ENCODE measurements around the gene SLC2A4RG. TPM values are rescaled to one million over a fixed set of nuclear protein-coding genes. Genes with fewer than 3 reads are reported as not detected.

Gene SLC2A4RG
- total and polyA plus RNA-seq, 2 of the 4 experiments (the other 2 are of a cell fraction) = 5.0 to 50.3 TPM

GRCh38 chr20:63711085-63711645, 28.4 kb upstream of the SLC2A4RG start:
- intact Hi-C loops (cut with micrococcal nuclease) = no loop called here
- Histone ChIP-seq H3K4me2 (ENCODE audit: low read depth, low read length) (no peak overlapping the region), H4K8ac (ENCODE audit: low read depth in 2 of 2, low read length in 2 of 2) (no peak overlapping the region), H3K18ac (ENCODE audit: low read depth, low read length) (no peak overlapping the region), H3K27ac (ENCODE audit: insufficient read depth, low read length) (no peak overlapping the region), H3K79me1 (ENCODE audit: low read depth in 1 of 2, low read length in 2 of 2) (peaks cover 8 to 52% of the 10 kb centered on the region in 2 experiments), H3K9ac (ENCODE audit: low read depth, low read length) (no peak overlapping the region), H3K27me3 (ENCODE audit: control insufficient read depth, insufficient read depth, low read length) (no peaks in the 10 kb centered on the region), H2AK9ac (replicated peaks; ENCODE audit: low read depth, low read length, poor library complexity) (no peak overlapping the region), H3K14ac (replicated peaks; ENCODE audit: low read depth, low read length) (no peak overlapping the region), H3K9me1 (ENCODE audit: insufficient read depth, low read length) (no peaks in the 10 kb centered on the region), H3K23ac (ENCODE audit: low read depth, low read length) (no peak overlapping the region), H3K4me3 (ENCODE audit: insufficient read depth, low read depth, low read length) (no peak overlapping the region), H2AK5ac (ENCODE audit: low read depth, low read length) (no peak overlapping the region), H2AFZ (replicated peaks; ENCODE audit: low read length, poor library complexity) (no peak overlapping the region), H4K91ac (ENCODE audit: insufficient read depth, low read depth, low read length) (no peak overlapping the region), H3K4ac (ENCODE audit: low read depth, low read length) (no peak overlapping the region), H4K5ac (ENCODE audit: low read depth, low read length) (no peak overlapping the region), H4K20me1 (ENCODE audit: insufficient read depth, low read length) (no peaks in the 10 kb centered on the region; the same call in 1 of the 2 replicates), H3K4me1 (ENCODE audit: control insufficient read depth, insufficient read depth, low read length) (peaks cover 10% of the 10 kb centered on the region), H2BK5ac (ENCODE audit: low read depth, low read length, poor library complexity, severe bottlenecking) (no peak overlapping the region), H3K9me3 (ENCODE audit: control insufficient read depth, insufficient read depth, low read length) (peaks cover 4% of the 10 kb centered on the region), H2BK120ac (ENCODE audit: low read depth, low read length) (no peak overlapping the region), H2BK20ac (ENCODE audit: low read depth, low read length) (no peak overlapping the region), H3K56ac (ENCODE audit: extremely low read depth, insufficient read depth, low read length) (no peak overlapping the region), H2BK15ac (ENCODE audit: low read depth, low read length) (no peak overlapping the region), H3K36me3 (ENCODE audit: control insufficient read depth, insufficient read depth, low read length) (peaks cover 35% of the 10 kb centered on the region)
- ChIA-PET CTCF (interaction anchor here (0.7 kb wide), 1 partner anchor 18 kb away, joined by 7 read pairs; no protein-coding TSS in a partner anchor), POLR2A (ENCODE audit: unreplicated experiment) (no interaction called here)
- BruUV-seq (replicated peaks) = no TSS peak
- in situ Hi-C loops (cut with MboI; ENCODE audit: low sequenced_read_pairs) = no loop called here
- DNase-seq = no peak
- dilution Hi-C loops (cut with HindIII; ENCODE audit: low sequenced_read_pairs, unreplicated experiment) = no loop called here
- WGBS, 2 experiments (ENCODE audit: extremely low coverage in 2 of 2, insufficient read length in 1 of 2) = 89% methylated on average over 4 of the region's 12 CpGs; no CpG with 5 or more reads in 1 of the 2 experiments
- no peak for ATAC-seq (ENCODE audit: low read depth)
- TF ChIP-seq SMC3 (IDR thresholded peaks at IDR 0.05; ENCODE audit: low read depth, low read length) (no peak), MAFK (IDR thresholded peaks at IDR 0.05; ENCODE audit: low read depth, low read length) (no peak), NFE2L2 (IDR thresholded peaks at IDR 0.05; ENCODE audit: low read depth, low read length) (no peak), MXI1 (IDR thresholded peaks at IDR 0.05; ENCODE audit: borderline replicate concordance, low read depth, low read length) (no peak), USF2 (IDR thresholded peaks at IDR 0.05; ENCODE audit: low read depth, low read length) (no peak), CEBPB (IDR thresholded peaks at IDR 0.05; ENCODE audit: low read depth, low read length) (no peak), ELK1 (IDR thresholded peaks at IDR 0.05; ENCODE audit: borderline replicate concordance, low read depth, low read length) (no peak), CTCF (conservative IDR thresholded peaks at IDR 0.05; ENCODE audit: low read depth, low read length) (no peak), RCOR1 (IDR thresholded peaks at IDR 0.05; ENCODE audit: insufficient replicate concordance, low read length) (no peak), RFX5 (IDR thresholded peaks at IDR 0.05; ENCODE audit: low read depth, low read length) (no peak), POLR2A (IDR thresholded peaks at IDR 0.05; ENCODE audit: low read depth, low read length) (no peak), CHD1 (IDR thresholded peaks at IDR 0.05; ENCODE audit: low read depth, low read length) (no peak), MAZ (IDR thresholded peaks at IDR 0.05; ENCODE audit: borderline replicate concordance, low read depth, low read length) (no peak)

All from IMR-90 (cell line).